Type B pancreatic cell (in vitro differentiated cells): ENCODE measurements around the gene RAI1. TPM values are rescaled to one million over a fixed set of nuclear protein-coding genes. Genes with fewer than 3 reads are reported as not detected.

Source experiments
- DNase-seq: peaks from one replicate; pipeline ENCODE4 v3.0.0; 2021; ENCODE audit warnings: mixed read lengths; ENCODE audit not compliant: unreplicated experiment; ENCODE audit errors: extremely low spot score
- H3K27ac Mint-ChIP-seq: 2 replicates; pipeline ENCODE4 v1.8.0; 2021; ENCODE audit warnings: mild to moderate bottlenecking, mixed read lengths
- H3K27me3 Mint-ChIP-seq: 2 replicates; pipeline ENCODE4 v1.8.0; 2021; ENCODE audit warnings: mixed read lengths
- H3K36me3 Mint-ChIP-seq: 2 replicates; pipeline ENCODE4 v1.8.0; 2021; ENCODE audit warnings: mixed read lengths
- H3K4me1 Mint-ChIP-seq: one replicate; pipeline ENCODE4 v1.8.0; 2021; ENCODE audit warnings: mixed read lengths; ENCODE audit not compliant: unreplicated experiment
- H3K4me3 Mint-ChIP-seq: 2 replicates; pipeline ENCODE4 v1.8.0; 2021; ENCODE audit warnings: mild to moderate bottlenecking, mixed read lengths
- H3K9me3 Mint-ChIP-seq: 2 replicates; pipeline ENCODE4 v1.8.0; 2021; ENCODE audit warnings: mixed read lengths
- total RNA-seq: library from RNA; stranded (reverse); gene quantifications from 2 replicates; pipeline ENCODE4 v1.2.1, GENCODE V29; 2021; ENCODE audit warnings: low replicate concordance
- TF ChIP-seq, protein P1 (sequence below): fragments of 200-600 bp; sonication (generic); conservative IDR thresholded peaks from 2 replicates; pipeline ENCODE4 v1.5.0; 2021; ENCODE audit warnings: antibody characterized with exemption, mild to moderate bottlenecking

RAI1 gene
- total RNA-seq, 1 donor from 2014 or later: 61.1 TPM

DNA sequence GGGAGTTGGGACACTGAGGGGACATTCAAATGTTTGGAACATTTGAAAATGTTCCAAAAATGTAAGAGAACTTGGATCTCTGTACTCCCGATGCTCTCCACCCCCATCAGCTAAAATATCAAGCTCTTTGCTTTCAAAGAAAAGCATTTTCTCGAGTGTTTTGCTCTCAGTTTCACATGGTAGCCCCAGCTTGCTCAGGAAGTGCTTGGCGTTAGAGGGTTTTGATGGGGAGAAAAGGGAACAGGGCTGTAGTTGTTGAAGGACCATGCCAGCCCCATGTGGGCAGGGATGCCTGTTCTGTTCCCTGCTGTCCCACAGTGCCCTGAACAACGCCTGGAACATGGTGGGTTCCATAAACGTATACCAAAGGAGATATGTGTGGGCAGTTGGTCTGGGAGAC is 37.0 kb downstream of the RAI1 start:
- Mint-ChIP-seq H3K36me3 (peaks cover 14% of the 10 kb centered on the region), H3K4me3 (no peak overlapping the region), H3K27ac (no peak overlapping the region), H3K27me3 (peaks cover 3% of the 10 kb centered on the region), H3K9me3 (no peaks in the 10 kb centered on the region), H3K4me1 (peaks cover 56% of the 10 kb centered on the region)
- TF ChIP-seq, protein P1, sequence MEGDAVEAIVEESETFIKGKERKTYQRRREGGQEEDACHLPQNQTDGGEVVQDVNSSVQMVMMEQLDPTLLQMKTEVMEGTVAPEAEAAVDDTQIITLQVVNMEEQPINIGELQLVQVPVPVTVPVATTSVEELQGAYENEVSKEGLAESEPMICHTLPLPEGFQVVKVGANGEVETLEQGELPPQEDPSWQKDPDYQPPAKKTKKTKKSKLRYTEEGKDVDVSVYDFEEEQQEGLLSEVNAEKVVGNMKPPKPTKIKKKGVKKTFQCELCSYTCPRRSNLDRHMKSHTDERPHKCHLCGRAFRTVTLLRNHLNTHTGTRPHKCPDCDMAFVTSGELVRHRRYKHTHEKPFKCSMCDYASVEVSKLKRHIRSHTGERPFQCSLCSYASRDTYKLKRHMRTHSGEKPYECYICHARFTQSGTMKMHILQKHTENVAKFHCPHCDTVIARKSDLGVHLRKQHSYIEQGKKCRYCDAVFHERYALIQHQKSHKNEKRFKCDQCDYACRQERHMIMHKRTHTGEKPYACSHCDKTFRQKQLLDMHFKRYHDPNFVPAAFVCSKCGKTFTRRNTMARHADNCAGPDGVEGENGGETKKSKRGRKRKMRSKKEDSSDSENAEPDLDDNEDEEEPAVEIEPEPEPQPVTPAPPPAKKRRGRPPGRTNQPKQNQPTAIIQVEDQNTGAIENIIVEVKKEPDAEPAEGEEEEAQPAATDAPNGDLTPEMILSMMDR: no peak
- no peak for DNase-seq

DNA sequence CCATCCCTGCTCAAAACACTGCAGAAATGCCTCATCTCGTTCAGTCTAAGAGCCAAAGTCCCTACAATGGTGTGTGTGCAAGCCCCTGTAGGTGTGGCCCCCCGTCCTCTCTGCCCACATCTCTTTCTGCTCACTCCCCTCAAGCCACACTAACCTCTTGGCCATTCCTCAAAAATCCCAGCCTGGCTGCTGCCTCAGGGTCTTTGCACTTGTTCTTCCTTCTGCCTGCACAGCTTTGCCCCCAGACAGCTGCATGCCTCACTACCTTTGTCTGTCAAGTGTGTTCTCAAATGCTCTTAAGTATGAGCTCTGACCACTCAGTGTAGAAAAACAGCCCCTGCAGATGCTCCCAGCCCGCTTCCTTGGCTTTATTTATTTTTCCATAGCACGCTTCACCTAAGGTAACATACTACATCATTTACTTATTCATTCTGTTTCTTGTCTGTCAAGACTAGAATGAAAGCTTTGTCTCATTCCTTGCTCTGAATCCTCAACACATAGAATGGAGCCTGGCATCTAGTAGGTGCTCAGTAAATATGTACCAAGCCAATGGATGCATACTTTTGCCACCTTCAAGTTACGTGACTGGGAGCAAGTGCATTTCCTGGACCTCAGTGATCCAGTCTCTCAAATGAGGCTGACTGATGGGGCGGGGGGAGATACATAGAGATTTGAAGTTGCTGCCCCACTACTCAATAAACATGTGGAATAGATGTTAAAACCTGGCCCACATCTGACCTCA is 38.1 kb downstream of the RAI1 start:
- Mint-ChIP-seq H3K27ac (peak overlapping the region; percentile 4), H3K36me3 (peaks cover 14% of the 10 kb centered on the region), H3K4me3 (peak overlapping the region; percentile 16), H3K27me3 (peaks cover 3% of the 10 kb centered on the region), H3K9me3 (no peaks in the 10 kb centered on the region), H3K4me1 (peaks cover 51% of the 10 kb centered on the region)
- DNase-seq: no peak
- TF ChIP-seq, protein P1: no peak

DNA sequence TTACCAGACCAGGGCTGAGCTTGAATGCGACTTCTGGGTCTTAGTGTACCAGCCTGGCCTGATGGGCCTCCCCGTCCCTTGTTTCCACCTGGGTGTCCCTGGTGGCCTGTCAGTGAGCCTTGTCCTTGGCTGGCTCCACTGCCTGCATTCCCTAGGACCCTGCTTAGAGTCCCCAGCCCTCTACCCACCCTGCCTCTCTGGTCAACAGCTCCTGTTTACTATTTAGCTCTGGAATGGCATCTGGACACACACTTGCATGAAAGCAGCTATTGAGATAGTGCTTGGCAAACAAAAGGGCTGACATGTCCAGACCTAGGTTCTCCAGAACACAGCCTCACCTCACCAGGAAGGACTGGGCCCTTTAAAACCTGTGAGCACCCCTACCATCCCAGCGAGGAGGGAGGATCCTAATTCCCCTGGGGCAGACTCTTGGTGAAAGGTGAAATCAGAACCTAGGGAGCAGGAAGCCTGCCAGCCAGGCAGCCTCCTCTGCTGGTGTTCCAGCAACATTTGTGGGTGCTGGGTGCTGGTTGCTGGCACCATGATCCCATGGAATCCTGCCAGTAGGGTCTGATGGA is 38.8 kb downstream of the RAI1 start:
- Mint-ChIP-seq H3K27ac (no peak overlapping the region), H3K36me3 (peaks cover 14% of the 10 kb centered on the region), H3K9me3 (no peaks in the 10 kb centered on the region), H3K4me1 (peaks cover 52% of the 10 kb centered on the region), H3K27me3 (peaks cover 3% of the 10 kb centered on the region), H3K4me3 (no peak overlapping the region)
- DNase-seq: no peak
- TF ChIP-seq, protein P1: no peak

DNA sequence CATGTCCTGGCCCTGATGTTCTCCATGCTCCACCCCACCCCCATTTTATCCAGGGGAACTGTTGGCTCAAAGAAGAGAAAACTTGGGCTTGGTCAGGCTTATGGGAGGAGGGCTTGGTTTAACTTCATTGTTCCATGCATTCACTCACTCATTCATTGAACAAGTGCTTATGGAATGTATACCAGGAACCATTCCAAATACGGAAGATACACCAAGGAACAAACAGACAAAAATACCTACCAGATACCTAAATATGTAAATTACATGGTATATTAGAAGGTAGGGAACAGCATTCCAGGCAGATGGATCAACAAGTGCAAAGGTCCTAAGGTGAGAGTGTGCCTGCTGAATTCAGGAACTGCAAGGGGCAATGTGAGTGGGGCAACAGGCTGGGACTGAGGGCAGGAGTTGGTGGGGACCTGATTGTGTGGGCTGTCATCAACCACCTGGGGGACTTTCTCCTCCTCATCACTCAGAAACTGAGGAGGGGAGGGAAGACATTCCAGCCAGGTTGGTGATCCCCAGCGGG is 39.9 kb downstream of the RAI1 start:
- peaks cover 3% of the 10 kb centered on the region for H3K27me3 Mint-ChIP-seq
- H3K36me3 Mint-ChIP-seq: peaks cover 13% of the 10 kb centered on the region
- TF ChIP-seq, protein P1: no peak
- H3K4me1 Mint-ChIP-seq: peaks cover 49% of the 10 kb centered on the region
- H3K27ac Mint-ChIP-seq: peak overlapping the region; percentile 25
- no peaks in the 10 kb centered on the region for H3K9me3 Mint-ChIP-seq
- peak overlapping the region; percentile 91 for H3K4me3 Mint-ChIP-seq
- DNase-seq: no peak

DNA sequence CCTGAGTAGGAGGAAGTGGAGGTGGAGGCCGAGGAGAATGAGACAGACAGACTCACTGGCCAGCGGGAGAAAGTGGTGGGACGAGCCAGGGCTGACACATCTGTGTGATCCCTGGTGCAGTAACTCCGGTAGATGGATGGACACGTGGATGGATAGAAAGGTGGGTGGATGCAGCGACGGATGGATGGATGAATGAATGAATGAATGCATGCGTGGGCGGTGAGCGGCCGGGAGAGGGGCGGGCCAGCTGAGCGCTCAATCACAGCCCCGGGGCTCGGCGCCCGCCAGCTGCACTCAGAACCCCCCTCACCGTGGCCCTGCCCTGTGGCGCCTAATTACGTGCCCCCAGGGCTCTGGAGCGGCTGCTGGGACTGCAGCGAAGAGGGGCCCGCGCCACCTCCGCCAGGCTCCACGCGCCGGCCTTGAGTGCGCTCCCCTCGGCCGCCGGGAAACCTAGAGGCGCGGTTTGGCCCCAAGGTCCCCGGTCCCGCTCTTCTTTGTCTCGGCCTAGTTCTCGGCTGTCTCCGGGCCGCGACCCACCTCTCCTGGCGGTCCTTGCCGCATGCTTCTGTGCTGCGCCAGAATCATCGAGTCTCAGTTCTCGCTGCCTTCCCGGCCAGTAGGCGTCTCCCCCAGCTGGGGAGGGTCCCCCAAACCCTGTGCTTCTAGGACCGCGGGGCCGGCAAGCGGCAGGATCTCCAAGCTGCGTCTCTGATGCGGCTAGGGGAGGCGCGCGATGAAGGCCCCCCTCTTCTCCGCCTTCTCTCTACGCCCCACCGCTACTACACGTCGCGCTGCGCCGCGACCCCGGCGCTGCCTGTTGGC is 41.0 kb downstream of the RAI1 start:
- DNase-seq: no peak
- Mint-ChIP-seq H3K9me3 (no peaks in the 10 kb centered on the region), H3K27me3 (peaks cover 3% of the 10 kb centered on the region), H3K4me1 (peaks cover 50% of the 10 kb centered on the region), H3K27ac (peak overlapping the region; percentile 86), H3K4me3 (peak overlapping the region; percentile 95), H3K36me3 (peaks cover 11% of the 10 kb centered on the region)
- TF ChIP-seq, protein P1: peak; percentile 39
